Measurements from ENCODE around the gene ARHGEF1. TPM values are rescaled to one million over a fixed set of nuclear protein-coding genes. Genes with fewer than 3 reads are reported as not detected.

ARHGEF1 gene
- total and polyA plus RNA-seq, 2 donors (not counting 1 experiment from before 2014, with no cell fraction given): 646 to 886 TPM

DNA sequence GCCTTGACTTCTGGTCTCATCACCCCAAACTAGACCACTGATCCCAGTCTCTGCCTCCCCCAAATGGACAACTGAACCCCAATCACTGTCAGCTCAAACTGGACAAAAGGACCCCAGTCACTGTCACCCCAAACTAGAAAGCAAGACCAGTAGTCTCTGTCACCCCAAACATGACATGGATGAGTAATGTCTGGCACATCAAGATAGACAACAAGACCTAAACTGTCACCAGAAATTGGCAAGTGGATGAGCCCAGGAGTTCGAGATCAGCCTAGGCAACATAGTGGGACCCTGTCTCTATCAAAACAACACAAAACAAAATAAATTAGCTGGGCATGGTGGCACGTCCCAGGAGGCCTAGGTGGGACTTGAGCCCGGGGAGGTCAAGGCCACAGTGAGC, 64.1 kb downstream of the ARHGEF1 start:
- DNase-seq (peak; percentile 14), ATAC-seq (ENCODE audit: low read depth) (no peak)
- ChIA-PET CTCF (interaction anchor here (0.7 to 14.8 kb wide), 6 partner anchors 11 to 154 kb away, joined by 3 to 331 read pairs (median 21); partner anchors contain the start of genes CD79A, RABAC1 and RPS19), POLR2A (interaction anchor here (1.9 to 4.4 kb wide), 4 partner anchors 10 to 72 kb away, joined by 5 to 94 read pairs (median 18); partner anchors contain the start of genes ARHGEF1 and CD79A)
- Mint-ChIP-seq H3K4me3 (peak overlapping the region; percentile 74), H3K27me3 (no peaks in the 10 kb centered on the region), H3K9me3 (ENCODE audit: insufficient read depth) (no peaks in the 10 kb centered on the region), H3K27ac (peak overlapping the region; percentile 94), H3K4me1 (peaks cover 69% of the 10 kb centered on the region)
- Histone ChIP-seq H3K4me3 (ENCODE audit: control extremely low read depth in 1 of 5, extremely low read depth in 1 of 5, insufficient read depth in 1 of 5, low read depth in 2 of 5, low read length in 4 of 5) (no peak overlapping the region), H4K20me1 (ENCODE audit: control insufficient read depth, insufficient read depth, low read length, poor library complexity, severe bottlenecking) (no peaks in the 10 kb centered on the region), H2AFZ (ENCODE audit: insufficient read depth, low read depth, low read length, poor library complexity, severe bottlenecking) (no peak overlapping the region), H3K4me2 (replicated peaks; ENCODE audit: low read depth, low read length, poor library complexity, severe bottlenecking) (peak overlapping the region; percentile 72), H3K27me3 (replicated peaks in 1 of 4; ENCODE audit: control extremely low read depth in 1 of 4, control insufficient read depth in 3 of 4, insufficient read depth in 4 of 4, low read length in 3 of 4) (no peaks in the 10 kb centered on the region), H3K4me1 (ENCODE audit: control insufficient read depth in 2 of 2, insufficient read depth in 2 of 2, low read length in 2 of 2) (peaks cover 53 to 65% of the 10 kb centered on the region in 2 donors), H3K79me2 (ENCODE audit: control insufficient read depth, insufficient read depth, low read length) (peaks cover 25% of the 10 kb centered on the region), H3K36me3 (replicated peaks in 1 of 2; ENCODE audit: control extremely low read depth in 1 of 2, control insufficient read depth in 1 of 2, extremely low read depth in 1 of 2, insufficient read depth in 2 of 2, low read length in 1 of 2) (no peaks in the 10 kb centered on the region), H3K9ac (ENCODE audit: low read length) (no peak overlapping the region), H3K27ac (ENCODE audit: low read length in 2 of 2) (peak overlapping the region; percentile 94 to 96), H3K9me3 (ENCODE audit: control extremely low read depth in 1 of 3, control insufficient read depth in 2 of 3, insufficient read depth in 1 of 3, low read length in 2 of 3) (no peaks in the 10 kb centered on the region)
- 95% methylated on average over 2 of the region's 3 CpGs for WGBS (ENCODE audit: insufficient coverage)
- intact Hi-C loops (cut with micrococcal nuclease): no loop called here
- TF ChIP-seq EZH2 (IDR thresholded peaks at IDR 0.05; ENCODE audit: borderline replicate concordance, insufficient read depth, low read depth, low read length, poor library complexity, severe bottlenecking): no peak
- TF ChIP-seq, protein P1, sequence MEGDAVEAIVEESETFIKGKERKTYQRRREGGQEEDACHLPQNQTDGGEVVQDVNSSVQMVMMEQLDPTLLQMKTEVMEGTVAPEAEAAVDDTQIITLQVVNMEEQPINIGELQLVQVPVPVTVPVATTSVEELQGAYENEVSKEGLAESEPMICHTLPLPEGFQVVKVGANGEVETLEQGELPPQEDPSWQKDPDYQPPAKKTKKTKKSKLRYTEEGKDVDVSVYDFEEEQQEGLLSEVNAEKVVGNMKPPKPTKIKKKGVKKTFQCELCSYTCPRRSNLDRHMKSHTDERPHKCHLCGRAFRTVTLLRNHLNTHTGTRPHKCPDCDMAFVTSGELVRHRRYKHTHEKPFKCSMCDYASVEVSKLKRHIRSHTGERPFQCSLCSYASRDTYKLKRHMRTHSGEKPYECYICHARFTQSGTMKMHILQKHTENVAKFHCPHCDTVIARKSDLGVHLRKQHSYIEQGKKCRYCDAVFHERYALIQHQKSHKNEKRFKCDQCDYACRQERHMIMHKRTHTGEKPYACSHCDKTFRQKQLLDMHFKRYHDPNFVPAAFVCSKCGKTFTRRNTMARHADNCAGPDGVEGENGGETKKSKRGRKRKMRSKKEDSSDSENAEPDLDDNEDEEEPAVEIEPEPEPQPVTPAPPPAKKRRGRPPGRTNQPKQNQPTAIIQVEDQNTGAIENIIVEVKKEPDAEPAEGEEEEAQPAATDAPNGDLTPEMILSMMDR (IDR thresholded peaks at IDR 0.05): no peak

DNA sequence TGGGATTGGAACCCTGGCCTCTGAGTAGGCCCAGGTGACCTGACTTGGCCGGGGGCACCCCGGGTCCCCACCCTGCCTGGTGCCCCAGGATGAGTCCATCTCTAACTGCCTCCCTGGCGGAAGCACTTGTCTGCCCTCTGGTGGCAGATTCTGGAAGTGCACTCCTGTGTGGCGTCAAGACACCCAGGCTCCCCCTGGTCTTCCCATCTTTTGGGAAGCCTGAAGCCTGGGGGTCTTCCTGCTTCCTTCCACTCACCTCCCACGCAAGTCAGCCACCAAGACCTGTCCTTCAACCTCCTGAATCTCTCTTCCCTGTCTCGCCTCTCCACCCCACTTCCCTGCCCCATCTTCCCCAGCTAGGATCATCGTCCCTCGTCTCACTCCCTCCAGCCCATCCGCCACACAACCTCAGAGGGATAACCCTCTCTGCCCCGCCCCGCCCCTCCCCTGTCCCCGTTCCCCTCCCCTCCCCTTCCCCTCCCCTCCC, 68.7 kb downstream of the ARHGEF1 start:
- Histone ChIP-seq H3K9me3 (ENCODE audit: control extremely low read depth in 1 of 3, control insufficient read depth in 2 of 3, insufficient read depth in 1 of 3, low read length in 2 of 3) (no peaks in the 10 kb centered on the region), H3K27me3 (replicated peaks in 1 of 4; ENCODE audit: control extremely low read depth in 1 of 4, control insufficient read depth in 3 of 4, insufficient read depth in 4 of 4, low read length in 3 of 4) (no peaks in the 10 kb centered on the region), H3K9ac (ENCODE audit: low read length) (no peak overlapping the region), H3K4me1 (ENCODE audit: control insufficient read depth in 2 of 2, insufficient read depth in 2 of 2, low read length in 2 of 2) (peaks cover 14 to 23% of the 10 kb centered on the region in 2 donors), H3K27ac (ENCODE audit: low read length in 2 of 2) (no peak overlapping the region), H3K79me2 (ENCODE audit: control insufficient read depth, insufficient read depth, low read length) (peaks cover 24% of the 10 kb centered on the region), H2AFZ (ENCODE audit: insufficient read depth, low read depth, low read length, poor library complexity, severe bottlenecking) (peak overlapping the region; percentile 53), H3K4me2 (replicated peaks; ENCODE audit: low read depth, low read length, poor library complexity, severe bottlenecking) (peak overlapping the region; percentile 43), H3K4me3 (ENCODE audit: control extremely low read depth in 1 of 5, extremely low read depth in 1 of 5, insufficient read depth in 1 of 5, low read depth in 2 of 5, low read length in 4 of 5) (no peak overlapping the region), H4K20me1 (ENCODE audit: control insufficient read depth, insufficient read depth, low read length, poor library complexity, severe bottlenecking) (no peaks in the 10 kb centered on the region), H3K36me3 (replicated peaks in 1 of 2; ENCODE audit: control extremely low read depth in 1 of 2, control insufficient read depth in 1 of 2, extremely low read depth in 1 of 2, insufficient read depth in 2 of 2, low read length in 1 of 2) (peaks cover 0 to 3% of the 10 kb centered on the region in 2 experiments)
- ChIA-PET POLR2A (interaction anchor here (1.3 to 3.4 kb wide), 3 partner anchors 76 to 92 kb away, joined by 8 to 20 read pairs (median 8); partner anchors contain the start of gene RPS19), CTCF (interaction anchor here (0.7 to 14.8 kb wide), 11 partner anchors 10 to 159 kb away, joined by 4 to 331 read pairs (median 8); partner anchors contain the start of genes CD79A, ERFL and RPS19)
- no peaks in the 10 kb centered on the region for H3K27me3 Mint-ChIP-seq
- peak; percentile 88 for DNase-seq
- intact Hi-C loops (cut with micrococcal nuclease): loop anchor here (1.0 to 10.0 kb wide), 4 partner anchors 16 to 157 kb away; partner anchors contain the start of gene CEACAM3
- H3K4me1 Mint-ChIP-seq: peaks cover 33% of the 10 kb centered on the region
- no peak overlapping the region for H3K4me3 Mint-ChIP-seq
- peak overlapping the region; percentile 74 for H3K27ac Mint-ChIP-seq
- ATAC-seq (ENCODE audit: low read depth): peak; percentile 94
- H3K9me3 Mint-ChIP-seq (ENCODE audit: insufficient read depth): no peaks in the 10 kb centered on the region
- TF ChIP-seq, protein P1 (IDR thresholded peaks at IDR 0.05): peak; percentile 99
- no peak for TF ChIP-seq EZH2 (IDR thresholded peaks at IDR 0.05; ENCODE audit: borderline replicate concordance, insufficient read depth, low read depth, low read length, poor library complexity, severe bottlenecking)
- WGBS (ENCODE audit: insufficient coverage): 1% methylated on average over 5 of the region's 12 CpGs
